Panc1 (cell line): ENCODE results near the gene CBX7. TPM values are rescaled to one million over a fixed set of nuclear protein-coding genes. Genes with fewer than 3 reads are reported as not detected.

ENCODE experiments used
- ATAC-seq: fragments of 200-7000 bp; cut with Tn5 transposase; 2 replicates; pipeline ENCODE4 v1.9.1; 2020; ENCODE audit warnings: mild to moderate bottlenecking, moderate library complexity
- BruUV-seq: library from RNA; stranded (reverse); fragments of 400-500 nt; replicated peaks from 2 replicates; lab custom pipeline; 2021; lab: Mats Ljungman, UMichigan
- CTCF ChIA-PET: fragments of 300-600 bp; sonication (Branson Sonifier 250); formaldehyde crosslinking; loops from one replicate; lab custom pipeline; 2022; ENCODE audit warnings: antibody characterized with exemption; lab: Charles Lee
- POLR2A ChIA-PET: fragments of 300-600 bp; sonication (Branson Sonifier 250); formaldehyde crosslinking; loops from one replicate; lab custom pipeline; 2022; ENCODE audit warnings: antibody characterized with exemption; lab: Charles Lee
- DNase-seq: peaks from one replicate; pipeline ENCODE4 v3.0.0-alpha.2; 2010; ENCODE audit warnings: low read depth, low spot score
- H3K27ac ChIP-seq: 2 replicates; pipeline ENCODE4 v1.5.1; 2011; ENCODE audit warnings: mild to moderate bottlenecking, low read length, inconsistent platforms
- H3K27me3 ChIP-seq: fragments of 200-500 bp; sonication (Bioruptor generic); 2 replicates; pipeline ENCODE4 v1.6.0; 2014; ENCODE audit warnings: low read length, inconsistent platforms; ENCODE audit not compliant: control insufficient read depth, insufficient read depth
- H3K36me3 ChIP-seq: fragments of 200-500 bp; sonication (Bioruptor generic); 2 replicates; pipeline ENCODE4 v1.5.1; 2014; ENCODE audit warnings: inconsistent platforms, mild to moderate bottlenecking, low read length, moderate library complexity; ENCODE audit not compliant: control insufficient read depth, insufficient read depth
- H3K4me1 ChIP-seq: 2 replicates; pipeline ENCODE4 v1.5.1; 2011; ENCODE audit warnings: inconsistent platforms, mild to moderate bottlenecking, low read length, moderate library complexity; ENCODE audit not compliant: control insufficient read depth, insufficient read depth
- H3K4me3 ChIP-seq, 2 experiments: 2 replicates each; pipeline ENCODE4 v1.5.1; 2011 to 2012; ENCODE audit warnings: low read depth in 2 of 2, low read length in 2 of 2, mild to moderate bottlenecking in 2 of 2, inconsistent platforms in 1 of 2, moderate library complexity in 1 of 2
- H3K9me3 ChIP-seq: fragments of 200-500 bp; sonication (Bioruptor generic); 2 replicates; pipeline ENCODE4 v1.5.1; 2014; ENCODE audit warnings: low read depth, mild to moderate bottlenecking, inconsistent platforms, low read length, moderate library complexity; ENCODE audit not compliant: control insufficient read depth, insufficient read depth
- POLR2AphosphoS5 ChIP-seq: IDR thresholded peaks from 2 replicates; pipeline ENCODE4 v1.6.1; 2012; ENCODE audit warnings: mild to moderate bottlenecking, low read depth, low read length, moderate library complexity
- SIN3A ChIP-seq: IDR thresholded peaks from 2 replicates; pipeline ENCODE4 v1.6.1; 2012; ENCODE audit warnings: low read depth, mild to moderate bottlenecking, low read length, moderate library complexity, borderline replicate concordance; ENCODE audit not compliant: insufficient read depth
- TCF7L2 ChIP-seq: IDR thresholded peaks from 2 replicates; pipeline ENCODE4 v1.6.1; 2011; ENCODE audit warnings: mild to moderate bottlenecking, low read depth, low read length, inconsistent platforms
- in situ Hi-C: cut with HindIII; loops from 2 replicates; pipeline ENCODE4 v1.10.0; 2016; ENCODE audit warnings: low sequenced_read_pairs, low pct_unique_long_range_greater_than_20kb
- intact Hi-C: fragments of 100-400 bp; cut with micrococcal nuclease; formaldehyde crosslinking; loops from one replicate; pipeline ENCODE4 v1.10.0; 2022; ENCODE audit not compliant: unreplicated experiment
- total RNA-seq: library from RNA; stranded (reverse); gene quantifications from one replicate; pipeline ENCODE4 v1.2.1, GENCODE V29; 2021; ENCODE audit not compliant: unreplicated experiment
- TF ChIP-seq, protein P1 (sequence below): fragments of 450-650 bp; IDR thresholded peaks from 2 replicates; pipeline ENCODE4 v1.5.1; 2017; ENCODE audit warnings: mild to moderate bottlenecking
- TF ChIP-seq, protein P2 (sequence below), 2 experiments: IDR thresholded peaks; 2 replicates each; pipeline ENCODE4 v1.6.1; 2011 to 2012; ENCODE audit warnings: low read depth in 2 of 2, control low read depth in 1 of 2, low read length in 1 of 2, mild to moderate bottlenecking in 1 of 2, moderate library complexity in 1 of 2; ENCODE audit not compliant: insufficient read depth in 1 of 2

Gene CBX7
- total RNA-seq, 1 experiment from 2014 or later: 14.5 TPM

DNA sequence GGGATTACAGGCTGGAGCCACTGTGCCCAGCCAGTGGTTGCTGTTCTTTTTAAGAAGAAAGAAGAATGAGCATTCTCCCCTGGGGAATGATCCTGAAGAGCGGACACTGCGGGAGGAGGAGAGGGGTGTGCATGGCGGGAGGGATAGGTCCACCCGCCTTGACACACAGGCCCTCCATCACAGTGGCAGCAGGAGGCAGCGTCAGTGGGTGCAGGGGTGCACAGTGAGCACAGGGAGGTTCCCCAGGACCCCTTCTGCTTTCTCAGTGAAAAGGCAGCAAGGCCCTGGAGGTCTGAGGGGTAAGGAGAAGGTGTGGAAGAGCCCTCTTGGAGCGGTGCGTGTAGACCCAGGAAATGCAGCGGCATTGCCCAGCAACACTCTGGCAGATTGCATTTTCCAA, 28.9 kb upstream of the CBX7 start:
- Histone ChIP-seq H3K4me1 (peaks cover 24% of the 10 kb centered on the region), H3K27me3 (no peaks in the 10 kb centered on the region), H3K4me3 (no peak overlapping the region), H3K9me3 (no peaks in the 10 kb centered on the region; the same call in 1 of the 2 replicates), H3K36me3 (no peaks in the 10 kb centered on the region), H3K27ac (peak overlapping the region; percentile 60; the same call in 1 of the 2 replicates)
- TF ChIP-seq TCF7L2 (no peak), SIN3A (no peak), POLR2AphosphoS5 (no peak)
- TF ChIP-seq, protein P1, sequence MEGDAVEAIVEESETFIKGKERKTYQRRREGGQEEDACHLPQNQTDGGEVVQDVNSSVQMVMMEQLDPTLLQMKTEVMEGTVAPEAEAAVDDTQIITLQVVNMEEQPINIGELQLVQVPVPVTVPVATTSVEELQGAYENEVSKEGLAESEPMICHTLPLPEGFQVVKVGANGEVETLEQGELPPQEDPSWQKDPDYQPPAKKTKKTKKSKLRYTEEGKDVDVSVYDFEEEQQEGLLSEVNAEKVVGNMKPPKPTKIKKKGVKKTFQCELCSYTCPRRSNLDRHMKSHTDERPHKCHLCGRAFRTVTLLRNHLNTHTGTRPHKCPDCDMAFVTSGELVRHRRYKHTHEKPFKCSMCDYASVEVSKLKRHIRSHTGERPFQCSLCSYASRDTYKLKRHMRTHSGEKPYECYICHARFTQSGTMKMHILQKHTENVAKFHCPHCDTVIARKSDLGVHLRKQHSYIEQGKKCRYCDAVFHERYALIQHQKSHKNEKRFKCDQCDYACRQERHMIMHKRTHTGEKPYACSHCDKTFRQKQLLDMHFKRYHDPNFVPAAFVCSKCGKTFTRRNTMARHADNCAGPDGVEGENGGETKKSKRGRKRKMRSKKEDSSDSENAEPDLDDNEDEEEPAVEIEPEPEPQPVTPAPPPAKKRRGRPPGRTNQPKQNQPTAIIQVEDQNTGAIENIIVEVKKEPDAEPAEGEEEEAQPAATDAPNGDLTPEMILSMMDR: no peak
- TF ChIP-seq, protein P2, sequence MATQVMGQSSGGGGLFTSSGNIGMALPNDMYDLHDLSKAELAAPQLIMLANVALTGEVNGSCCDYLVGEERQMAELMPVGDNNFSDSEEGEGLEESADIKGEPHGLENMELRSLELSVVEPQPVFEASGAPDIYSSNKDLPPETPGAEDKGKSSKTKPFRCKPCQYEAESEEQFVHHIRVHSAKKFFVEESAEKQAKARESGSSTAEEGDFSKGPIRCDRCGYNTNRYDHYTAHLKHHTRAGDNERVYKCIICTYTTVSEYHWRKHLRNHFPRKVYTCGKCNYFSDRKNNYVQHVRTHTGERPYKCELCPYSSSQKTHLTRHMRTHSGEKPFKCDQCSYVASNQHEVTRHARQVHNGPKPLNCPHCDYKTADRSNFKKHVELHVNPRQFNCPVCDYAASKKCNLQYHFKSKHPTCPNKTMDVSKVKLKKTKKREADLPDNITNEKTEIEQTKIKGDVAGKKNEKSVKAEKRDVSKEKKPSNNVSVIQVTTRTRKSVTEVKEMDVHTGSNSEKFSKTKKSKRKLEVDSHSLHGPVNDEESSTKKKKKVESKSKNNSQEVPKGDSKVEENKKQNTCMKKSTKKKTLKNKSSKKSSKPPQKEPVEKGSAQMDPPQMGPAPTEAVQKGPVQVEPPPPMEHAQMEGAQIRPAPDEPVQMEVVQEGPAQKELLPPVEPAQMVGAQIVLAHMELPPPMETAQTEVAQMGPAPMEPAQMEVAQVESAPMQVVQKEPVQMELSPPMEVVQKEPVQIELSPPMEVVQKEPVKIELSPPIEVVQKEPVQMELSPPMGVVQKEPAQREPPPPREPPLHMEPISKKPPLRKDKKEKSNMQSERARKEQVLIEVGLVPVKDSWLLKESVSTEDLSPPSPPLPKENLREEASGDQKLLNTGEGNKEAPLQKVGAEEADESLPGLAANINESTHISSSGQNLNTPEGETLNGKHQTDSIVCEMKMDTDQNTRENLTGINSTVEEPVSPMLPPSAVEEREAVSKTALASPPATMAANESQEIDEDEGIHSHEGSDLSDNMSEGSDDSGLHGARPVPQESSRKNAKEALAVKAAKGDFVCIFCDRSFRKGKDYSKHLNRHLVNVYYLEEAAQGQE (IDR thresholded peaks at IDR 0.05; ENCODE audit: insufficient read depth in 1 of 2, low read depth in 2 of 2, low read length in 1 of 2): no peak
- intact Hi-C loops (no loop called here), in situ Hi-C loops (no loop called here)
- CTCF ChIA-PET: no interaction called here
- ATAC-seq: no peak
- POLR2A ChIA-PET: no interaction called here
- DNase-seq: no peak
- BruUV-seq: no TSS peak

DNA sequence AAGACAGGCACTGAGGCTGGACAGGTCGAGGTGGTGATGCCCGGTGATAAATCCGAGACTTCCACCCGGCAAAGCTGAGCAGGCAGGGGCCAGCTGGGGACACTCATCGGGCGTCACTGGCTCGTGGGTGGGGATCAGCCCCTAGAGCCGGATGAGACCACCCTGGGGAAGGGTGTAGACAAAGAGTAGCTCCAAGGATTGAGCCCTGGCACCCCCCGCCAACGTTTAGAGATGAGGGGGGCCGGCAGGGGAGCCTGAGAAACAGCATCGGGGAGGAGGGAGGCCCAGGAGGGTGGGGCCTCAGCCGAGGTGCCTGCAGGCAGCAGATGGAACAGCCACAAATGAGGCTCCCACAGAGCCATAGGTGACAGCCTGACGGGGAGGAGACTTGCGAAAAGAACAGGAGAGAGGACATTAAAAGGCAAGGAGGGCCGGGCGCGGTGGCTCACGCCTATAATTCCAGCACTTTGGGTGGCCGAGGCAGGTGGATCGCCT, 27.4 kb upstream of the CBX7 start:
- in situ Hi-C loops (no loop called here), intact Hi-C loops (no loop called here)
- BruUV-seq: no TSS peak
- Histone ChIP-seq H3K4me3 (no peak overlapping the region), H3K27ac (peak overlapping the region; percentile 97), H3K36me3 (no peaks in the 10 kb centered on the region), H3K9me3 (no peaks in the 10 kb centered on the region; the same call in 1 of the 2 replicates), H3K4me1 (peaks cover 35% of the 10 kb centered on the region), H3K27me3 (no peaks in the 10 kb centered on the region)
- ATAC-seq (no peak), DNase-seq (no peak)
- ChIA-PET CTCF (no interaction called here), POLR2A (no interaction called here)
- TF ChIP-seq, protein P1: no peak
- TF ChIP-seq TCF7L2: no peak
- TF ChIP-seq, protein P2 (IDR thresholded peaks at IDR 0.05; ENCODE audit: insufficient read depth in 1 of 2, low read depth in 2 of 2, low read length in 1 of 2): no peak
- no peak for TF ChIP-seq SIN3A
